ENCODE data around the gene CBLN4.

CBLN4 gene

GRCh38 chr20:56001106-56001785, 4.1 kb downstream of the CBLN4 start:
- in situ Hi-C loops (cut with HindIII; ENCODE audit: low sequenced_read_pairs) = no loop called here
- no peak overlapping the region for H3K4me3 ChIP-seq (ENCODE audit: low read depth, low read length)
- TF ChIP-seq CTCF (IDR thresholded peaks at IDR 0.05; ENCODE audit: low read depth, low read length) = no peak
- no peak for DNase-seq (ENCODE audit: low read depth, low spot score)

- TF ChIP-seq CTCF (IDR thresholded peaks at IDR 0.05; ENCODE audit: low read depth, low read length) = no peak
- H3K4me3 ChIP-seq (ENCODE audit: low read depth, low read length) = no peak overlapping the region
- in situ Hi-C loops (cut with HindIII; ENCODE audit: low sequenced_read_pairs) = no loop called here
- DNase-seq (ENCODE audit: low read depth, low spot score) = no peak
Observed at GRCh38 chr20:55978550-55978949, 26.8 kb downstream of the CBLN4 start.

DNA sequence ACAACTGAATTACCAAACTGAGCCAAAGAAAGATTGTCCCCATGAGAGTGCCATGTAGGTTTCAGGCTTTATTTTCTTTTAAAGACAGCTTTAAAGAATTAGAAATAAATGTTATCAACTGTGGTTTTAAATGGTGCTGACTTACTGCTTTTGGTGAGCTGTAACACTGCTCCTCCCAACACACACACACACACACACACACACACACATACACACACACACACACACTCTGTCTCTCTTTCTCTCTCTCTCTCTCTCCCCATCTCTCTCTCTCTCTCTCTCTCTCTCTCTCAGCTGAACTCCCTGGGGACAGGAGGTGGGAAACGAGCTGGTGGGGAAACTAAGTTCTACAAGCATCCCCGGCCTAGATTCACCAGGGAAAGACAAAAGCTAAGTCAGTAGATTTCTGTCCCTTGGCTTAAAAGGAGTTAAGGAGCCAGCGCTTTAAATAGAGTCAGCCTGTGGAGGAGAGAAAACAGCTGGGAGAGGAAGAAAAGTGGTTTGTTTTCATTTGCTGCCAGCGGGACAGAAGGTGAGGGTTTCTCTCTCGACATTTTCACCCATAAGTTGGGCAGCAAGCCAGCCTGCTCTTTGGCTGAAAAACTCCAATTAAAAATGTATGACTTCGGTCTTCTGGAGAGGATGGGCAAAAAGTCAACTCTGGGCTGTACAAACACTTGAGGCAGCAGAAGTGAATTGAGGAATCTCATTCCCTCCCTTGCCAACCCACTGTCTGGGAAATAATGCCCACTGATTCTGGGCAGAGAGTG, 27.4 kb downstream of the CBLN4 start:
- in situ Hi-C loops (cut with HindIII; ENCODE audit: low sequenced_read_pairs) = no loop called here
- H3K4me3 ChIP-seq (ENCODE audit: low read depth, low read length) = no peak overlapping the region
- DNase-seq (ENCODE audit: low read depth, low spot score) = no peak
- TF ChIP-seq CTCF (IDR thresholded peaks at IDR 0.05; ENCODE audit: low read depth, low read length) = no peak

GRCh38 chr20:55974491-55975202, 30.7 kb downstream of the CBLN4 start:
- no peak for DNase-seq (ENCODE audit: low read depth, low spot score)
- TF ChIP-seq CTCF (IDR thresholded peaks at IDR 0.05; ENCODE audit: low read depth, low read length) = no peak
- no peak overlapping the region for H3K4me3 ChIP-seq (ENCODE audit: low read depth, low read length)
- in situ Hi-C loops (cut with HindIII; ENCODE audit: low sequenced_read_pairs) = no loop called here

DNA sequence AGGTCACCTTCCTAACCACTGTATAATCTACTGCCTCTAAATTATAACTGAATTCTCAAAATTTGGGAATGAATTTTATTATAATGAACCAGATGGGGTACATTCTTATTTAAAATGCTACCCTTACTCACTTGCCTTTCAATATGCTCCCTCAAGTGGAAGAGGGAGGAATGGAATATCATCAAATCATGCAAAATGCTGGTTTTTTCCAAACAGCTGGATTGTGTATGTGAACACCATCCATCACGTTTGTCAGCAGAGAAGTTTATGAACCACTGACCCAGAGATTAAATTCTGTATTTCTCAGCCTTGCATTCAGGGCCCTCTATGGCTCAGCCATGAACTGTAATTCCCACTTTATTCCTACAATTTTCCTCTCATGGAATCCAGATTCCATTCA, 40.5 kb downstream of the CBLN4 start:
- DNase-seq (ENCODE audit: low read depth, low spot score) = no peak
- in situ Hi-C loops (cut with HindIII; ENCODE audit: low sequenced_read_pairs) = no loop called here
- no peak overlapping the region for H3K4me3 ChIP-seq (ENCODE audit: low read depth, low read length)
- TF ChIP-seq CTCF (IDR thresholded peaks at IDR 0.05; ENCODE audit: low read depth, low read length) = no peak

DNA sequence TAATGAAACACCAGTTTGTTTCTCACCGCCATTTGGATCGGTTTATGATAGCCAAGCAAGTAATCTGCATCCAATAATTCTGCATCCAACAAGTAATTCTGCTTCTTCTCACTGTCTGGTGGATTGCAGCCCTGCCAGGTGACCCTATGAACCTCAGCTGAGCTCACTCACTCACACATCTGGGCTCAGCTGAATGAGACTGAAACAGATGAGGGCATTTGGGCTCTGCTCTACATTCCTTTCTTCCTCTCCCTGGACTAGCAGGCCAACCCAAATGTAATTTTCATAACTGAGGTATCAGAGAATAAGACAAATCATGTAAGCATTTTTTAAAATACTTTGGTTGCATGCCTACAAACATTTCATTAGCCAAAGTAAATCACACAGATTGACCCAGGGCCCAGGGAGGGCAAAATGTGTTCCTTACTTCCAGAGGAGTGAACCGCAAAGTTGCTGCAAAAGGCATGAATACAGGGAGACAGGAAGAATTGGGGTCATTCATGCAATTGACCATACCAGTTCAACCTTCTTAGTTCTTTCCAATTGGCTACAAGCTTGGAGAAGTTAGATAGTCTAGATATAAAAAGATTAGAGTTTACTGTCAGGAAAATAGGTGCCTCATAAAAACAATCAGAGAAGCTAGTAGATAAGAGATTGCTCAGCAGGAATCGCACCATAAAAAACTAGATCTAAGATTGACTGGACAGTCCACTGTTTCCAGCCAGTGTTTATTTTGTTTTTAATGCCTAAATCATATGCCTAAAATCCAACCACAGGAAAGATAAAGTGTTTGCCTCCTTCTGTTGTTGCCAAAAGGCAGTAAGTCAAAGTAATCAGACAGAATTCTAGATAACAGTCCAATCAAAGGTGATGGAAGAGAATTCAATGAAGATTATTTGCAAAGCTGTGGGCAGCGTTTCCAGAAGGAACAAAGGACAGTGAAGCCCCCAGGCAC, 43.7 kb downstream of the CBLN4 start:
- TF ChIP-seq CTCF (IDR thresholded peaks at IDR 0.05; ENCODE audit: low read depth, low read length) = no peak
- in situ Hi-C loops (cut with HindIII; ENCODE audit: low sequenced_read_pairs) = no loop called here
- H3K4me3 ChIP-seq (ENCODE audit: low read depth, low read length) = no peak overlapping the region
- no peak for DNase-seq (ENCODE audit: low read depth, low spot score)
